T-cell (primary cell): ENCODE results near the gene BLM. TPM values are rescaled to one million over a fixed set of nuclear protein-coding genes. Genes with fewer than 3 reads are reported as not detected.

Experiments
- total RNA-seq, 35 experiments: library from RNA in 6 of 35; stranded (reverse) in 6 of 35; fragments of 120-200 nt in 1 of 35; gene quantifications; one replicate each; pipeline versions ENCODE4 v1.2.1 to v1.2.4 and lab custom pipeline; 2013 to 2026

The BLM gene
- total RNA-seq, 5 donors from 2014 or later (not counting 1 experiment from before 2014, with no cell fraction given), result 4.9 to 9.4 (median 6.2) TPM

Other genes starting within 250 kb of the BLM start
- 100 to 1,000 TPM in 1 of 5 donors, 10 to 100 TPM in 4; 88.3 to 119 (median 89.1) TPM for gene CRTC3, start 187.4 kb upstream of the BLM start, total RNA-seq
- 10 to 100 TPM; 52.8 to 74.0 (median 61.4) TPM for gene FURIN, start 151.2 kb downstream of the BLM start, total RNA-seq
- 1 to 10 TPM; 3.2 to 5.2 (median 4.3) TPM for gene FES, start 167.2 kb downstream of the BLM start, total RNA-seq
- 100 to 1,000 TPM; 119 to 158 (median 142) TPM for gene MAN2A2, start 186.0 kb downstream of the BLM start, total RNA-seq
- 10 to 100 TPM; 14.4 to 28.6 (median 26.2) TPM for gene HDDC3, start 215.2 kb downstream of the BLM start, total RNA-seq
- 10 to 100 TPM; 39.4 to 80.3 (median 72.2) TPM for gene UNC45A, start 217.9 kb downstream of the BLM start, total RNA-seq
- gene RCCD1, start 237.5 kb downstream of the BLM start, total RNA-seq, result 10 to 100 TPM in 3 of 5 donors, 1 to 10 TPM in 2; 5.7 to 21.2 (median 15.8) TPM